Esophagus muscularis mucosa (tissue), 3 donors: ENCODE measurements around the gene ETV6.

Experiments used
- CTCF ChIP-seq, 3 experiments: fragments of 200-600 bp in 2 of 3; fragments of 450-650 bp in 1 of 3; sonication (generic) in 2 of 3; IDR thresholded peaks; one replicate each; pipeline ENCODE4 v1.5.1; 2017 to 2019; ENCODE audit warnings: antibody characterized with exemption in 3 of 3, mild to moderate bottlenecking in 2 of 3, moderate library complexity in 1 of 3
- POLR2A ChIP-seq: fragments of 450-650 bp; IDR thresholded peaks from one replicate; pipeline ENCODE4 v1.6.1; 2017; ENCODE audit warnings: antibody characterized with exemption, moderate library complexity, mild to moderate bottlenecking, low read depth
- POLR2AphosphoS5 ChIP-seq, 2 donors: sonication (generic); formaldehyde crosslinking; IDR thresholded peaks; one replicate each; pipeline ENCODE4 v1.6.1; 2017; ENCODE audit warnings: antibody characterized with exemption in 2 of 2

- TF ChIP-seq CTCF (IDR thresholded peaks at IDR 0.05) (no peak), POLR2AphosphoS5 (IDR thresholded peaks at IDR 0.05) (no peak), POLR2A (no peak)
Measured at GRCh38 chr12:11833174-11833895, 183.9 kb downstream of the ETV6 start.
